Stimulated activated naive CD8-positive, alpha-beta T cell treated with anti-CD3 and anti-CD28 coated beads, Interleukin-15, amount 100 ng/mL, for 72 hours (primary cell): ENCODE data around the gene ARHGAP23.

Experiments used
- ATAC-seq: fragments of 150-1000 bp; cut with Tn5 transposase; 2 replicates; pipeline ENCODE4 v1.10.0; 2021; ENCODE audit warnings: mild to moderate bottlenecking, moderate library complexity
- DNase-seq, 2 donors: peaks; one replicate each; pipeline ENCODE4 v3.0.0; 2021 to 2022
- H3K27ac Mint-ChIP-seq, 2 donors: one replicate each; pipeline ENCODE4 v1.8.0; 2022; ENCODE audit warnings: mild to moderate bottlenecking in 2 of 2, mixed read lengths in 2 of 2, moderate library complexity in 2 of 2
- H3K27me3 Mint-ChIP-seq: one replicate; pipeline ENCODE4 v1.8.0; 2022; ENCODE audit warnings: mixed read lengths
- H3K4me1 Mint-ChIP-seq: one replicate; pipeline ENCODE4 v1.8.0; 2022; ENCODE audit warnings: mild to moderate bottlenecking, mixed read lengths
- H3K4me3 Mint-ChIP-seq, 2 donors: one replicate each; pipeline ENCODE4 v1.8.0; 2022; ENCODE audit warnings: mild to moderate bottlenecking in 2 of 2, mixed read lengths in 2 of 2, moderate library complexity in 1 of 2
- H3K9me3 Mint-ChIP-seq, 2 donors: one replicate each; pipeline ENCODE4 v1.8.0; 2022; ENCODE audit warnings: mixed read lengths in 2 of 2

ARHGAP23 gene

DNA sequence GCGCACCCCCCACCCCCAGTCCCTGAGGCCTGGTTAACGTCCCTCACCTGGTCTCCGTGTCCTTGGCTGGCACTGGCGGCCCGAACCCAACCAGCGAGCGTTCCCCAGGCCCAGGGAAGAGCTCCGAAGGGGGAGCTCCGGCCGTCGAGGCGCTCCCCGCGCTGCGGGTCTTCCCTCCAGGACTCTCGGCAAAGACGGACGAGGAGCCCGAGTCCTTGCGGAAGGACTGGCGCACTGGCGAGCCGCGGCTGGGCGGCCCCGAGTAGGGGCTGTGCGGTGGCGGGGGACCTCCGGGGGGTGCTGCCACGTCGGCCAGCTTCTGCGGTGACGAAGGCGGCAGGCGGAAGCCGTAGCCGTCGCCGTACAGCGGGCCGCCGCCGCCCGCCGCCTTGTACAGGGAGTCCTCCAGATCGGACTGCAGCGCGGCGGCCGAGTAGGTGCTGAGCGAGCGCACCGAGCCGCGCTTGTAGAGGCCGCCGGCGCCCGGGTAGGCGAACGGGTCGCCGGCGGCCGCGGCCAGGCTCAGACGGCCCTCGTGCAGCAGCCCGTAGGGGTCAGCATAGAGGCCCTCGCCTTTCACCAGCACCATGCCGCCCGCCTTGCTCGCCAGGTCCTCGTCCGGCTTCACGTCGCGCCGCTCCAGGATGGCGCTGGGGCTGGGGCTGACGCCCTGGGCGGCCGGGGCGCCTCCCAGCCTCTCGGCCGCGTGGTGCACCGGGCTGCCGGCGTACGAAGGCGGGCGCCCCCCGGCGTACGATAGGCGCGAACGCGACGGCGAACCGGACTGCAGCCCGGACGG is 133.4 kb downstream of the ARHGAP23 start:
- no peak overlapping the region for H3K4me3 Mint-ChIP-seq
- no peak for DNase-seq
- peaks cover 68% of the 10 kb centered on the region for H3K4me1 Mint-ChIP-seq
- ATAC-seq, result no peak
- H3K27ac Mint-ChIP-seq, result no peak overlapping the region
- H3K9me3 Mint-ChIP-seq, result no peaks in the 10 kb centered on the region
- H3K27me3 Mint-ChIP-seq, result peaks cover 89% of the 10 kb centered on the region
